Keratinocyte (primary cell): ENCODE measurements around the gene IFNL4. TPM values are rescaled to one million over a fixed set of nuclear protein-coding genes. Genes with fewer than 3 reads are reported as not detected.
"Not testable (repeated sequence)": the region's sequence is repeated elsewhere in the genome, so short reads cannot be mapped to it uniquely, and the experiment has no call there.

Source experiments
- DNase-seq: peaks from one replicate; pipeline ENCODE4 v3.0.0-alpha.2; 2011; ENCODE audit warnings: low read depth, missing footprints, low spot score
- FAIRE-seq: peaks from 2 replicates; lab custom pipeline; 2011; peaks lifted over from hg19 to GRCh38; lab: Jason Lieb, UNC
- H2AFZ ChIP-seq: 2 replicates; pipeline ENCODE4 v1.6.0; 2012; ENCODE audit warnings: low read length, control low read depth, inconsistent platforms; ENCODE audit not compliant: control insufficient read depth
- H3K27ac ChIP-seq: 2 replicates; pipeline ENCODE4 v1.5.1; 2011; ENCODE audit warnings: low read length; ENCODE audit not compliant: control insufficient read depth, insufficient read depth
- H3K27me3 ChIP-seq: 3 replicates; pipeline ENCODE4 v1.6.0; 2011; ENCODE audit warnings: low read length; ENCODE audit not compliant: control insufficient read depth, insufficient read depth; ENCODE audit errors: extremely low read depth
- H3K36me3 ChIP-seq, 2 experiments: 2 replicates in 1 of 2; 3 replicates in 1 of 2; pipeline ENCODE4 v1.5.1; 2011; ENCODE audit warnings: low read length in 2 of 2, mild to moderate bottlenecking in 1 of 2; ENCODE audit not compliant: control insufficient read depth in 2 of 2, insufficient read depth in 2 of 2; ENCODE audit errors: extremely low read depth in 1 of 2
- H3K4me1 ChIP-seq: 3 replicates; pipeline ENCODE4 v1.5.1; 2011; ENCODE audit warnings: low read length; ENCODE audit not compliant: control insufficient read depth, insufficient read depth; ENCODE audit errors: extremely low read depth
- H3K4me2 ChIP-seq: 3 replicates; pipeline ENCODE4 v1.6.0; 2011; ENCODE audit warnings: low read depth, low read length; ENCODE audit not compliant: control insufficient read depth, insufficient read depth; ENCODE audit errors: extremely low read depth
- H3K4me3 ChIP-seq, 3 experiments: fragments of 200-600 bp in 1 of 3; sonication (generic) in 1 of 3; 2 replicates in 2 of 3; 3 replicates in 1 of 3; pipeline ENCODE4 v1.5.1; 2011 to 2016; ENCODE audit warnings: low read length in 3 of 3, mild to moderate bottlenecking in 3 of 3, control low read depth in 2 of 3, inconsistent platforms in 1 of 3, low read depth in 1 of 3, mixed read lengths in 1 of 3, mixed run types in 1 of 3, moderate library complexity in 1 of 3; ENCODE audit not compliant: control insufficient read depth in 2 of 3, insufficient read depth in 2 of 3; ENCODE audit errors: extremely low read depth in 1 of 3
- H3K79me2 ChIP-seq: 2 replicates; pipeline ENCODE4 v1.6.0; 2012; ENCODE audit warnings: low read length; ENCODE audit not compliant: control insufficient read depth, insufficient read depth
- H3K9ac ChIP-seq: 3 replicates; pipeline ENCODE4 v1.6.0; 2011; ENCODE audit warnings: low read length; ENCODE audit not compliant: control insufficient read depth, insufficient read depth; ENCODE audit errors: extremely low read depth
- H3K9me1 ChIP-seq: 3 replicates; pipeline ENCODE4 v1.6.0; 2011; ENCODE audit warnings: low read length; ENCODE audit not compliant: control insufficient read depth, insufficient read depth; ENCODE audit errors: extremely low read depth
- H3K9me3 ChIP-seq: 2 replicates; pipeline ENCODE4 v1.5.1; 2012; ENCODE audit warnings: low read depth, low read length; ENCODE audit not compliant: control insufficient read depth
- H4K20me1 ChIP-seq: 3 replicates; pipeline ENCODE4 v1.6.0; 2011; ENCODE audit warnings: low read length; ENCODE audit not compliant: control insufficient read depth, insufficient read depth; ENCODE audit errors: extremely low read depth
- CTCF ChIP-seq, 3 experiments: IDR thresholded peaks in 1 of 3; conservative IDR thresholded peaks in 1 of 3; optimal IDR thresholded peaks in 1 of 3; 2 replicates in 2 of 3; 3 replicates in 1 of 3; pipeline versions ENCODE3 to v1.5.1; 2011; ENCODE audit warnings: low read length in 3 of 3, mild to moderate bottlenecking in 3 of 3, moderate library complexity in 2 of 3, control low read depth in 1 of 3, inconsistent platforms in 1 of 3; ENCODE audit not compliant: insufficient read depth in 2 of 3; ENCODE audit errors: extremely low read depth in 1 of 3
- EZH2 ChIP-seq: IDR thresholded peaks from one replicate; pipeline ENCODE4 v1.6.1; 2012; ENCODE audit warnings: inconsistent platforms, mild to moderate bottlenecking, low read length, moderate library complexity
- dilution Hi-C: fragments of 300-500 bp; cut with MboI; formaldehyde crosslinking; loops from one replicate; pipeline ENCODE4 v1.7.0; 2020; ENCODE audit warnings: low sequenced_read_pairs; ENCODE audit not compliant: extremely low pct_ligation_motif_present
- polyA plus RNA-seq, 5 experiments: library from polyadenylated mRNA; depleted of rRNA in 3 of 5; stranded (reverse) in 3 of 5; stranded (forward) in 1 of 5; unstranded in 1 of 5; fragments of >200 nt; gene quantifications; 1 replicate in 1 of 5; 2 replicates in 3 of 5; 3 replicates in 1 of 5; pipeline versions ENCODE4 v1.2.1 to v1.2.3, GENCODE V29; 2011 to 2012; ENCODE audit warnings: missing spikeins in 2 of 5, low read depth in 1 of 5, low replicate concordance in 1 of 5

Gene IFNL4
- polyA plus RNA-seq, 1 donor (not counting 4 experiments of a cell fraction or from before 2014, with no cell fraction given), result not detected

- H3K79me2 ChIP-seq, result no peaks in the 10 kb centered on the region
- no peak overlapping the region for H3K27ac ChIP-seq
- peaks cover 16% of the 10 kb centered on the region for H3K27me3 ChIP-seq
- no peak for FAIRE-seq
- no peak overlapping the region for H3K9ac ChIP-seq
- no peak for TF ChIP-seq CTCF (optimal IDR thresholded peaks at IDR 0.05 in 1 of 3, IDR thresholded peaks at IDR 0.05 in 1 of 3, conservative IDR thresholded peaks at IDR 0.05 in 1 of 3; ENCODE audit: extremely low read depth in 1 of 3, insufficient read depth in 2 of 3, low read length in 3 of 3)
- no peak for TF ChIP-seq EZH2
- no peaks in the 10 kb centered on the region for H3K36me3 ChIP-seq
- no peak for DNase-seq
- H3K4me1 ChIP-seq, result no peaks in the 10 kb centered on the region
- H2AFZ ChIP-seq, result no peak overlapping the region
- dilution Hi-C loops, result no loop called here
- no peaks in the 10 kb centered on the region for H4K20me1 ChIP-seq
- H3K9me3 ChIP-seq, result no peaks in the 10 kb centered on the region
- no peak overlapping the region for H3K4me3 ChIP-seq
- H3K4me2 ChIP-seq, result no peak overlapping the region
- H3K9me1 ChIP-seq, result no peaks in the 10 kb centered on the region
Measured at GRCh38 chr19:39276740-39277139, 28.1 kb upstream of the IFNL4 start.

- H3K4me3 ChIP-seq, result no peak overlapping the region
- H4K20me1 ChIP-seq, result no peaks in the 10 kb centered on the region
- no peaks in the 10 kb centered on the region for H3K36me3 ChIP-seq
- H3K4me2 ChIP-seq, result no peak overlapping the region
- no peaks in the 10 kb centered on the region for H3K9me3 ChIP-seq
- DNase-seq (no peak), FAIRE-seq (no peak)
- no peaks in the 10 kb centered on the region for H3K9me1 ChIP-seq
- H3K9ac ChIP-seq, result no peak overlapping the region
- H3K4me1 ChIP-seq, result no peaks in the 10 kb centered on the region
- peaks cover 16% of the 10 kb centered on the region for H3K27me3 ChIP-seq
- no peak overlapping the region for H2AFZ ChIP-seq
- no peak for TF ChIP-seq CTCF (optimal IDR thresholded peaks at IDR 0.05 in 1 of 3, IDR thresholded peaks at IDR 0.05 in 1 of 3, conservative IDR thresholded peaks at IDR 0.05 in 1 of 3; ENCODE audit: extremely low read depth in 1 of 3, insufficient read depth in 2 of 3, low read length in 3 of 3)
- TF ChIP-seq EZH2, result no peak
- H3K27ac ChIP-seq, result no peak overlapping the region
- dilution Hi-C loops, result no loop called here
- no peaks in the 10 kb centered on the region for H3K79me2 ChIP-seq
Measured at GRCh38 chr19:39275578-39275977, 26.9 kb upstream of the IFNL4 start.

GRCh38 chr19:39273859-39274258 lies 25.2 kb upstream of the IFNL4 start:
- FAIRE-seq, H3K4me1 ChIP-seq, H3K4me3 ChIP-seq, H3K9ac ChIP-seq, H3K79me2 ChIP-seq, dilution Hi-C loops, H4K20me1 ChIP-seq, H3K9me3 ChIP-seq, H2AFZ ChIP-seq, DNase-seq, H3K4me2 ChIP-seq, H3K36me3 ChIP-seq, H3K27ac ChIP-seq, H3K9me1 ChIP-seq: not testable (repeated sequence)
- peaks cover 16% of the 10 kb centered on the region for H3K27me3 ChIP-seq
